Left hindlimb (tissue), 1 donor: ENCODE data around the gene ALG2.

ENCODE experiments used
- DNase-seq: peaks from one replicate; pipeline ENCODE4 v3.0.0-alpha.2; 2018

Gene ALG2

DNA sequence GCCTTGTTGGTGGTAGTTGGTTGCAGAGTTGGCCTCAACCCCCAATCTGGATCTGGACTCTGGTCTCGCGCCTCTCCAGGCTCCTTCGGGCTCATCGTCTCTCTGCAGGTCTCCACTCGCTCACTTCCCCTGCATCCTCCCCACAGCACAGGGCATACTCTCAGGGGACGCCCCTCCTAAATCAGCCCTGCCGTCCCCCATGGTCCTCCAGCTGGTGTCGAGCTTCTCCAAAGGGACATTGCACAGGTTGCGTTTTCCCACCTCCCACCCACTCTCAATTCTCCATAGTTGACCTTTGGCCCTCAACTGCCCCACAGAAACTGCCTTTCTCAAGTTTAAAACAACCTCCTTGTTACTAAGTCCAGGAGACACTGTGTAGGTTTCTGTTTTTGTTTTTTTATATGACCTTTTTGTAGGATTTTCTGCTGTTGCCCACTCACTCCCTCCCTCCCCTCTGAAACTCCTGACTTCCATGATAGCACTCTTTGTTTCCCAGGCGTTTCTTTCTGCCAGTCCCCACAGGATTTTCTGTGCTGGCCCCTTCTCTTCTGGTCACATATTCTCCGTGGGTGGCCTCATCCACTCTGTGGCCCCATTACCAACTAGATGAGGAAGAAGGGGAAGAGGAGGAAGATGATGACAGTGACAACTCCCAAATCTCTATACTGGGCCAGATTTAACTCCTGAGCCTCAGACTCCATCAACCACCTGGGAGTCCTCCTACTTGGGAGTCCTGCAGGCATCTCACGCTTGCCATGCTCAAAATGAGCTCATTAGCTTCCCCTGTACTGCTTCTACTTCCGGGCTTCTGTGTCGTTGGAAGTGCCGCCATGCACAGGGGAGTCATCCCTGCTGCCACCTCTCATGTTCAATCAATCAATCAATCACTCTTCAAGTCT is 50.3 kb downstream of the ALG2 start:
- DNase-seq = no peak

DNA sequence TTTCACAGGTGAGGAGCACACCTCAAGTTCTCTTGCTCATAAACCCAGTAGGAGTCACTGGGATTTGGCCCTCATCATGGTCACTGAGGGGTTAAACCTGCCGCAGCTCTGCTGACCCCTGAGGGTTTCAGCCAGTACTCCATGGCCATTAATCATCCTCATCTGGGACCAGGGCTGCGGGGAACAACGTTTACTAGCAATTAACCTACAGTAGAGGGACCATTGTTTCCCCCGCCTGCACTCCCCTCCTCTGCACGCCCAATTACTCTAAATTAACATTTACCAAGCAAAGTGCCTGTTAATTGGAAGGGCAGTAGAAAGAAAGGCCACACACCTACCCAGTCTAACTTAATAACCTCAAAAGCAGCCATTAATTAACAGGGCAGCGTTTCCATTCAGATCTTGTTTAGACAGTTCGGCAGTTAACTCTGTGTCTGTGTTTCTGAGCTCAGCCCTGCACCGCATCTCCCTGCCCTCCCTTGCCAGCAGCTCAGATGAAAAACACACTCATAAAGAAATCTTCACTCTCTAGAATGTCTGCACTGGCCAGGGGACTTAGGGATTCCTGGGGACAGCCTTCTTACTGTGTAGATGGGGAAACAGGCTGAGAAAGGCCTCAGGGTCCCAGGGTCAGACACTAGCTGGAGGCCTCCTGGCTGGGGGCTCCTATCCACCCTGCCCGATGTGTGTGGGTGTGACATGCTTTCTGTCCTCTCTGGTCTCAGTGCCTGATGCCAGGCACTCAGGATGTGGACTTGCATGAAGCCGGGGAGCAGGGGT is 51.6 kb downstream of the ALG2 start:
- DNase-seq = no peak

DNA sequence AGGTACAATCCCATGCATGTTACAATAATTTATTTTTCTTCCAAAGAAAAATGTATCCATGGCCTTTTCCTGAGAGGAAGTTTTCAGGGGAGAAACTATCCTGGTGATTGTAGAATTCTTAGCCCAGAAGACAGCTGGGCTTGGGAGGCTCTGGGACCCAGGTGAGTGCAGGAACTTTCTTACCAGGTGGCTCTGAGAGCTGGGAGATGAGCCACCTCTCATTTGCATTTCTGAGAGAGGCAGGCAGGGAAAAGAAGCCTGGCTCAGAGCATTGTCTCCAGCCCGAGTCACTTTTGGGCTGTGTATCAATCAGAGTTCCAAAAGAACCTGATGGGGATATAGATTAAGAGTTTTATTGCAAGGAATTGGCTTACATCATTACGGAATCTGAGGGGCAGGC is 52.7 kb downstream of the ALG2 start:
- DNase-seq = no peak

DNA sequence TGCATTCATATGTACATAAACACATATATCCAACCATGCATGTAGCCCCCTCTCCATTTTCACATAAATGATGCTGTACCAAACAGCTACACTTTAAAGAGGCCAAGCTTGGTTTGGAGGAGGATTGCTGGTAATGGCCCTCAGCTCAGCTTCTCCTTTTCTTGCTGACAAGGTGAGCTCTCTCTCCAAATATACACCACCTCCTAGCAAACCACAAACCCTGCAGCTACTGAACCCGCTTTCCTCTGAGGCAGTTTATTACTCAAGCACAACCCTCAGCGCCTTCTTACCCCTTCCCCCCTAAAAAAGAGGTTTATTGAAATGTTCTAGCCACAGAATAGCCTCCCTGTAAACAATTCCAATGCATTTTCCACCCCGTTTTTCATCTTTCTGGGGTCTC is 54.0 kb downstream of the ALG2 start:
- no peak for DNase-seq

DNA sequence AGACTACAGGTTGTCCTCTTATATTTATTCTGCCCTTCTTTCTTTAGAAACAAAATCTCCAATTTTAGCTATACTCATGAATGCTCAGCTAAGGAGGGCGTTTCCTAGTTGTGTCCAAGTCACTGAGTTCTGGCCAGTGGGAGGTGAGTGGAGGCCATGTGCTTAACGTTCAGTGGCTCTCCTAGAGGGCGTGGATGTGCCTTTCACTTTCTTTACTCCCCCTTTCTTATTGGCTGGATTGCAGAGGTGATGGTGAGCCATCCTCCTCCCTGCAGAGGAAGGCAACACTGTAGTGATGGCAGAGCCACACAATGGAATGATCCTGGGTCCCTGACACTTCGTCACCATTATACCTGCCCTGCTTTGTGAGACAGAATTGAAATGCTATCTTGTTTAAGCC is 54.6 kb downstream of the ALG2 start:
- DNase-seq = no peak
